Measurements from ENCODE around the gene PTPRD.

DNA sequence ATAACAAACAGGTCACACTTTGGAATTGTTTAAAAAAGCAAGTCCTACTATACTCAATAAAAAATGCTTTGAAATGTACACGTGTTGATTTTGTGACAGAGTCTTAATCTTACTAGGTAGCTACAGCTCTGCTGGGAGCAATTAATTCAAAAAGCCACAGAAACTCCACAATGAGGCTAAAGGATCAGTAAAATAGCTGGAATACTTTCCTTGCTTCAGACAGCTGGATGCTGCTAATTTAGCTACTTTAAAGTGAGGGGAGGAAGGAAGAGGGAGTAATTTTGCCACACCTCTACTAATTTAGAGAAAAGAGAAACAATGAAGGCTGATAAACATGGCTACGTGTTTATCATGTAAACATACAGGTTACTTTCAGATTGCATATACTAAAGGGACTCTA lies 1885.6 kb downstream of the PTPRD start:
- TF ChIP-seq POLR2A (IDR thresholded peaks at IDR 0.05; ENCODE audit: low read depth, low read length) (no peak), TAF1 (IDR thresholded peaks at IDR 0.05; ENCODE audit: borderline replicate concordance, low read depth, low read length) (no peak), POLR2AphosphoS5 (IDR thresholded peaks at IDR 0.05; ENCODE audit: low read depth, low read length) (no peak)

All from GM12892 (cell line).